IPS-20b (cell line): ENCODE data around the gene BGN.

Experiments used
- H3K27ac ChIP-seq: one replicate; pipeline ENCODE4 v1.5.1; 2013; ENCODE audit warnings: low read length
- H3K27me3 ChIP-seq: 2 replicates; pipeline ENCODE4 v1.6.1; 2013; ENCODE audit warnings: mild to moderate bottlenecking, low read length, inconsistent platforms; ENCODE audit not compliant: insufficient read depth
- H3K36me3 ChIP-seq: 2 replicates; pipeline ENCODE4 v1.6.1; 2013; ENCODE audit warnings: low read depth, mild to moderate bottlenecking, inconsistent platforms, low read length, moderate library complexity; ENCODE audit not compliant: insufficient read depth
- H3K4me1 ChIP-seq: 2 replicates; pipeline ENCODE4 v1.6.1; 2013; ENCODE audit warnings: mild to moderate bottlenecking, control low read depth, inconsistent platforms, low read length, moderate library complexity; ENCODE audit not compliant: insufficient read depth
- H3K4me3 ChIP-seq: 2 replicates; pipeline ENCODE4 v1.5.1; 2013; ENCODE audit warnings: mild to moderate bottlenecking, low read length, inconsistent platforms
- H3K9ac ChIP-seq: 2 replicates; pipeline ENCODE4 v1.6.1; 2013; ENCODE audit warnings: low read depth, mild to moderate bottlenecking, inconsistent platforms, low read length, moderate library complexity
- H3K9me3 ChIP-seq: 2 replicates; pipeline ENCODE4 v1.6.1; 2013; ENCODE audit warnings: mild to moderate bottlenecking, low read depth, low read length, inconsistent platforms; ENCODE audit not compliant: insufficient read depth

Gene BGN

GRCh38 chrX:153524234-153524633 lies 29.5 kb downstream of the BGN start:
- Histone ChIP-seq H3K9me3 (no peaks in the 10 kb centered on the region), H3K27ac (no peak overlapping the region), H3K4me3 (no peak overlapping the region), H3K9ac (no peak overlapping the region), H3K27me3 (peaks cover 27% of the 10 kb centered on the region), H3K4me1 (no peaks in the 10 kb centered on the region), H3K36me3 (no peaks in the 10 kb centered on the region)

GRCh38 chrX:153525451-153525850 lies 30.7 kb downstream of the BGN start:
- no peaks in the 10 kb centered on the region for H3K36me3 ChIP-seq
- H3K4me3 ChIP-seq, result no peak overlapping the region
- H3K27ac ChIP-seq, result no peak overlapping the region
- H3K9me3 ChIP-seq, result no peaks in the 10 kb centered on the region
- H3K9ac ChIP-seq, result no peak overlapping the region
- peaks cover 17% of the 10 kb centered on the region for H3K27me3 ChIP-seq
- H3K4me1 ChIP-seq, result no peaks in the 10 kb centered on the region

GRCh38 chrX:153526042-153526441 lies 31.3 kb downstream of the BGN start:
- no peak overlapping the region for H3K27ac ChIP-seq
- no peak overlapping the region for H3K4me3 ChIP-seq
- H3K9ac ChIP-seq, result no peak overlapping the region
- H3K27me3 ChIP-seq, result peaks cover 11% of the 10 kb centered on the region
- H3K36me3 ChIP-seq, result no peaks in the 10 kb centered on the region
- H3K9me3 ChIP-seq, result no peaks in the 10 kb centered on the region
- H3K4me1 ChIP-seq, result no peaks in the 10 kb centered on the region

- H3K9me3 ChIP-seq, result no peaks in the 10 kb centered on the region
- peaks cover 4% of the 10 kb centered on the region for H3K27me3 ChIP-seq
- no peaks in the 10 kb centered on the region for H3K36me3 ChIP-seq
Measured at GRCh38 chrX:153526801-153527200, 32.0 kb downstream of the BGN start.

GRCh38 chrX:153527208-153527607 lies 32.4 kb downstream of the BGN start:
- H3K9ac ChIP-seq, result no peak overlapping the region
- H3K4me3 ChIP-seq, result no peak overlapping the region
- H3K27ac ChIP-seq, result no peak overlapping the region
- H3K36me3 ChIP-seq, result no peaks in the 10 kb centered on the region
- no peaks in the 10 kb centered on the region for H3K4me1 ChIP-seq
- no peaks in the 10 kb centered on the region for H3K9me3 ChIP-seq
- no peaks in the 10 kb centered on the region; the same call in 1 of the 2 replicates for H3K27me3 ChIP-seq

More at GRCh38 chrX:153526801-153527200, 32.0 kb downstream of the BGN start:
- Histone ChIP-seq H3K27ac (no peak overlapping the region), H3K4me3 (no peak overlapping the region), H3K4me1 (no peaks in the 10 kb centered on the region), H3K9ac (no peak overlapping the region)

- Histone ChIP-seq H3K27ac (no peak overlapping the region), H3K4me1 (no peaks in the 10 kb centered on the region), H3K27me3 (no peaks in the 10 kb centered on the region), H3K4me3 (no peak overlapping the region), H3K9me3 (no peaks in the 10 kb centered on the region), H3K36me3 (no peaks in the 10 kb centered on the region), H3K9ac (no peak overlapping the region)
Measured at GRCh38 chrX:153530411-153531129, 35.8 kb downstream of the BGN start.

- no peaks in the 10 kb centered on the region for H3K9me3 ChIP-seq
- no peak overlapping the region for H3K4me3 ChIP-seq
- H3K36me3 ChIP-seq, result no peaks in the 10 kb centered on the region
- no peak overlapping the region for H3K27ac ChIP-seq
- H3K4me1 ChIP-seq, result no peaks in the 10 kb centered on the region
- H3K9ac ChIP-seq, result no peak overlapping the region
- H3K27me3 ChIP-seq, result no peaks in the 10 kb centered on the region
Measured at GRCh38 chrX:153533091-153533490, 38.3 kb downstream of the BGN start.

- no peaks in the 10 kb centered on the region for H3K9me3 ChIP-seq
- H3K27me3 ChIP-seq, result peaks cover 4% of the 10 kb centered on the region; the same call in 1 of the 2 replicates
- H3K9ac ChIP-seq, result no peak overlapping the region
- no peak overlapping the region for H3K27ac ChIP-seq
- no peaks in the 10 kb centered on the region for H3K4me1 ChIP-seq
- no peaks in the 10 kb centered on the region for H3K36me3 ChIP-seq
- no peak overlapping the region for H3K4me3 ChIP-seq
Measured at GRCh38 chrX:153537080-153537479, 42.3 kb downstream of the BGN start.

- Histone ChIP-seq H3K27me3 (peaks cover 4% of the 10 kb centered on the region; the same call in 1 of the 2 replicates), H3K36me3 (no peaks in the 10 kb centered on the region), H3K27ac (no peak overlapping the region), H3K9ac (no peak overlapping the region), H3K9me3 (no peaks in the 10 kb centered on the region), H3K4me1 (no peaks in the 10 kb centered on the region), H3K4me3 (no peak overlapping the region)
Measured at GRCh38 chrX:153537526-153538295, 42.9 kb downstream of the BGN start.

- Histone ChIP-seq H3K4me1 (no peaks in the 10 kb centered on the region), H3K9ac (no peak overlapping the region), H3K36me3 (no peaks in the 10 kb centered on the region), H3K27me3 (peaks cover 4% of the 10 kb centered on the region; the same call in 1 of the 2 replicates), H3K4me3 (no peak overlapping the region), H3K9me3 (no peaks in the 10 kb centered on the region), H3K27ac (no peak overlapping the region)
Measured at GRCh38 chrX:153538424-153538823, 43.6 kb downstream of the BGN start.

GRCh38 chrX:153539171-153539978 lies 44.6 kb downstream of the BGN start:
- no peaks in the 10 kb centered on the region for H3K4me1 ChIP-seq
- no peaks in the 10 kb centered on the region for H3K36me3 ChIP-seq
- no peak overlapping the region for H3K9ac ChIP-seq
- H3K27me3 ChIP-seq, result peaks cover 4% of the 10 kb centered on the region; the same call in 1 of the 2 replicates
- H3K27ac ChIP-seq, result no peak overlapping the region
- no peaks in the 10 kb centered on the region for H3K9me3 ChIP-seq
- H3K4me3 ChIP-seq, result no peak overlapping the region
